Measurements from ENCODE around the gene C1QA.
"Not testable (repeated sequence)": the region's sequence is repeated elsewhere in the genome, so short reads cannot be mapped to it uniquely, and the experiment has no call there.

Gene C1QA

DNA sequence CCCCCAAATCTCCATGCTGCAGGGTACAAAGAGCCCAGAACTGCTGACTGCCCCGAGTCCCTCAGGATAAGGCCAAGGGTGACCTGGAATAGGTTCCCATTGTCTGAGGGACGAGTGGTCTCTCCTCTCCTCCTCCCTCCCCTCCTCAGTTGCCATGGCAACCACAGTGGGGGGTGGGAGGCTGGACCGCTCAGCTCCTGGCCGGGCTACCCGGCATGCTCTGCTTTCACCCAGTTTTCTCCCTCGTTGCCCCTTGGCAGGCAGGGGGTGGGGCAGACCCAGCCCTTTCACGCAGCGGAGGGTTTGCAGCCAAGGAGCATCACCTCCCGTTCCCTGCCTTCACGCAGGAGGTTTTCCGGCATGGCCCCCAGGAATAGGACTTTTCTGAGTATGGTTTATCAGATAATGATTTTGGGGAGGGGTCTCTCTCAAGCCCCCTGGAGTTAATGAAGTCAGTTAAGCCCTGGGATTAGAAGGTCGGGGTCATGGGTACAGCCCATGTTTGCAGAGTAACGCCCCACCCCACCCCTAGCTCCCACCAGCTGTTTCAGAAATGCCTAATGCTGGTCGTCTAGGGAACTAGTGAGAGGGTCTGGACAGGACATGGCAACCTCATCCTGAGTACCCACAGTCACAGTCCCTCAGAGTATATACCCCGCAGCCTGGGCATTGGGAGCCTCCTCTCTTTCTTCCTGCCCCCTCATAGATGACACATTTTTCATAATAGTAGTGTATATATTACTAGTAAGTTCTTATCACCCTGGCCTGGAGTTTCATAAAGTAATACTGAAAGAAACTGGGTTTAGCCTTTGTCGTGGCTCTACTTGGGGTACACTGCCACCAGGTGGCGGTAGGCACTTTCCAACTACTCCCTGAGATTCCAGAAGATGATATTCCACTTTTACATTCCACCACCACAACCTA, 37.3 kb downstream of the C1QA start:
- Histone ChIP-seq H3K27ac (ENCODE audit: low read depth, low read length) (no peak overlapping the region), H3K27me3 (ENCODE audit: control insufficient read depth, insufficient read depth, low read length) (no peaks in the 10 kb centered on the region; the same call in 1 of the 2 replicates), H3K9ac (ENCODE audit: low read length) (no peak overlapping the region), H3K4me3 (ENCODE audit: low read depth, low read length) (no peak overlapping the region), H3K4me1 (ENCODE audit: control insufficient read depth, insufficient read depth, low read length) (peaks cover 5% of the 10 kb centered on the region; the same call in 1 of the 2 replicates), H3K36me3 (ENCODE audit: control insufficient read depth, insufficient read depth, low read length) (no peaks in the 10 kb centered on the region), H3K9me3 (ENCODE audit: control insufficient read depth, insufficient read depth, low read depth, low read length) (no peaks in the 10 kb centered on the region)

GRCh38 chr1:22674410-22674749, 38.0 kb downstream of the C1QA start:
- Histone ChIP-seq H3K9me3 (ENCODE audit: control insufficient read depth, insufficient read depth, low read depth, low read length) (no peaks in the 10 kb centered on the region), H3K4me1 (ENCODE audit: control insufficient read depth, insufficient read depth, low read length) (peaks cover 5% of the 10 kb centered on the region; the same call in 1 of the 2 replicates), H3K4me3 (ENCODE audit: low read depth, low read length) (no peak overlapping the region), H3K36me3 (ENCODE audit: control insufficient read depth, insufficient read depth, low read length) (no peaks in the 10 kb centered on the region), H3K27ac (ENCODE audit: low read depth, low read length) (no peak overlapping the region), H3K9ac (ENCODE audit: low read length) (no peak overlapping the region), H3K27me3 (ENCODE audit: control insufficient read depth, insufficient read depth, low read length) (no peaks in the 10 kb centered on the region)

- H3K9ac ChIP-seq (ENCODE audit: low read length); H3K9me3 ChIP-seq (ENCODE audit: control insufficient read depth, insufficient read depth, low read depth, low read length); H3K4me3 ChIP-seq (ENCODE audit: low read depth, low read length); H3K27ac ChIP-seq (ENCODE audit: low read depth, low read length); H3K36me3 ChIP-seq (ENCODE audit: control insufficient read depth, insufficient read depth, low read length); H3K4me1 ChIP-seq (ENCODE audit: control insufficient read depth, insufficient read depth, low read length); H3K27me3 ChIP-seq (ENCODE audit: control insufficient read depth, insufficient read depth, low read length): not testable (repeated sequence)
Measured at GRCh38 chr1:22676151-22676550, 39.7 kb downstream of the C1QA start.

DNA sequence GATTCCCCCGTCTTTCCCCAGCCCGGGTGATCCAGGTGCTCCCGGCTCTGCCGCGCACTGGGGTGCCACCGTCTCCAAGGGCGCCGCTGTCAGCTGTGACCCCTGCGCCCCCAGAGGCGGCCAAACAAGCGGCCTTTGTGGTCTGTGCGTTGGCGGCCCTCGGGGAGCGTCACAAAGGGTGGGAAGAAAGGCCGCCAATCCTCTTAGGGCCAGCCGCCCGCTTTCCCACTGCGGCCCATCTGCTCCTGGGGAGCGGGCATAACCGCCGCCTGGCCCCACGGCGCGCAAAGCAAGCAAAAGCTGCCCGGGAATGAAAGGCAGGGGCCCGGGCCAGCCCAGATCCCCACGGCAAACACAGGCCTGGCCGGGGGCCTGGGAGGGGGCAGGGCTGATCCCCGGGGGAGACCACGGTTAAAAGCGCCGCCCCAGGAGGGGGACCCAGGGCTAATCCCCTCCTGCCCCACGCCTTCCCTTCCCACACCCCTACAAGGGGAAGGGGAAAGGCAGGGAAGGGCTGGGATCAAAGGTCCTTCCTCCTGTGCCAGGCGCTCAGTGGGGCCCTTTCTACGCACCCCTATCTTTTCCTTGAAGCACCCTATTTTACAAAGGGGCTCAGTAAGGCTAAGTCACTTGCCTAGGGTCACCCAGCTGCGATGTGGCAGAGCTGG, 40.6 kb downstream of the C1QA start:
- peaks cover 8% of the 10 kb centered on the region; the same call in 1 of the 2 replicates for H3K4me1 ChIP-seq (ENCODE audit: control insufficient read depth, insufficient read depth, low read length)
- no peaks in the 10 kb centered on the region for H3K9me3 ChIP-seq (ENCODE audit: control insufficient read depth, insufficient read depth, low read depth, low read length)
- no peak overlapping the region for H3K27ac ChIP-seq (ENCODE audit: low read depth, low read length)
- H3K9ac ChIP-seq (ENCODE audit: low read length) = no peak overlapping the region
- H3K36me3 ChIP-seq (ENCODE audit: control insufficient read depth, insufficient read depth, low read length) = no peaks in the 10 kb centered on the region
- no peaks in the 10 kb centered on the region for H3K27me3 ChIP-seq (ENCODE audit: control insufficient read depth, insufficient read depth, low read length)
- H3K4me3 ChIP-seq (ENCODE audit: low read depth, low read length) = no peak overlapping the region

GRCh38 chr1:22677931-22678896, 41.8 kb downstream of the C1QA start:
- Histone ChIP-seq H3K36me3 (ENCODE audit: control insufficient read depth, insufficient read depth, low read length) (no peaks in the 10 kb centered on the region), H3K4me3 (ENCODE audit: low read depth, low read length) (no peak overlapping the region), H3K27ac (ENCODE audit: low read depth, low read length) (no peak overlapping the region), H3K27me3 (ENCODE audit: control insufficient read depth, insufficient read depth, low read length) (no peaks in the 10 kb centered on the region), H3K9ac (ENCODE audit: low read length) (no peak overlapping the region), H3K9me3 (ENCODE audit: control insufficient read depth, insufficient read depth, low read depth, low read length) (no peaks in the 10 kb centered on the region), H3K4me1 (ENCODE audit: control insufficient read depth, insufficient read depth, low read length) (peaks cover 8% of the 10 kb centered on the region; the same call in 1 of the 2 replicates)

GRCh38 chr1:22680726-22681125, 44.3 kb downstream of the C1QA start:
- Histone ChIP-seq H3K9ac (ENCODE audit: low read length) (no peak overlapping the region), H3K36me3 (ENCODE audit: control insufficient read depth, insufficient read depth, low read length) (no peaks in the 10 kb centered on the region), H3K27ac (ENCODE audit: low read depth, low read length) (no peak overlapping the region), H3K27me3 (ENCODE audit: control insufficient read depth, insufficient read depth, low read length) (no peaks in the 10 kb centered on the region), H3K4me1 (ENCODE audit: control insufficient read depth, insufficient read depth, low read length) (peaks cover 12% of the 10 kb centered on the region; the same call in 1 of the 2 replicates), H3K9me3 (ENCODE audit: control insufficient read depth, insufficient read depth, low read depth, low read length) (no peaks in the 10 kb centered on the region), H3K4me3 (ENCODE audit: low read depth, low read length) (no peak overlapping the region)

- H3K27me3 ChIP-seq (ENCODE audit: control insufficient read depth, insufficient read depth, low read length) = no peaks in the 10 kb centered on the region
- no peaks in the 10 kb centered on the region for H3K9me3 ChIP-seq (ENCODE audit: control insufficient read depth, insufficient read depth, low read depth, low read length)
- H3K36me3 ChIP-seq (ENCODE audit: control insufficient read depth, insufficient read depth, low read length) = no peaks in the 10 kb centered on the region
- H3K27ac ChIP-seq (ENCODE audit: low read depth, low read length) = no peak overlapping the region
- H3K4me3 ChIP-seq (ENCODE audit: low read depth, low read length) = no peak overlapping the region
- H3K9ac ChIP-seq (ENCODE audit: low read length) = no peak overlapping the region
- peaks cover 14% of the 10 kb centered on the region; the same call in 1 of the 2 replicates for H3K4me1 ChIP-seq (ENCODE audit: control insufficient read depth, insufficient read depth, low read length)
Measured at GRCh38 chr1:22681556-22682276, 45.3 kb downstream of the C1QA start.

- Histone ChIP-seq H3K4me3 (ENCODE audit: low read depth, low read length) (no peak overlapping the region), H3K27me3 (ENCODE audit: control insufficient read depth, insufficient read depth, low read length) (no peaks in the 10 kb centered on the region), H3K36me3 (ENCODE audit: control insufficient read depth, insufficient read depth, low read length) (no peaks in the 10 kb centered on the region), H3K9ac (ENCODE audit: low read length) (no peak overlapping the region), H3K4me1 (ENCODE audit: control insufficient read depth, insufficient read depth, low read length) (peaks cover 10% of the 10 kb centered on the region; the same call in 1 of the 2 replicates), H3K27ac (ENCODE audit: low read depth, low read length) (no peak overlapping the region), H3K9me3 (ENCODE audit: control insufficient read depth, insufficient read depth, low read depth, low read length) (no peaks in the 10 kb centered on the region)
Measured at GRCh38 chr1:22683547-22683946, 47.1 kb downstream of the C1QA start.

DNA sequence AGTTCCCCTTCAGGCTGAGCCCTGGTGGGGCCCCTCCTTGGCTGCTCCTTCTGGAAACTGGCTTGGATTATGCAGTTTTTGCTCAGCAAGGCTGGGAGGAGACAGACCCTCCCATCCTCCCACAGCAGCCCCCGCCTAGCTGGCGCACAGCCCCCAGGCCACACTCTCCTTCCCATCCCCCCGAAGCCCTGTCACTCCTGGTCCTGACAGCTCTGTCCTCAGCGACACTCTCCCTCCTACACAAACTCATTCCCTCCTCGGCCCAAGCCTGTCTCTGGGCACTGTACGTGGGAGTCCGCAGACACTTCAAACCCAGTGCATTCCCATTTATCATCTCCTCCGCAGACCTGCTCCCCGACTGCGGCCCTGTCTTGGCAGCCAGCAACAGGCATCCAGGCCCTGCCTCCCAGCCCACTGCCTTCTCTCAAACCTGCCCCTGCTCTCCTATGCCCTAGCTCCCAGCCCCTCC, 49.2 kb downstream of the C1QA start:
- H3K4me3 ChIP-seq (ENCODE audit: low read depth, low read length) = no peak overlapping the region
- no peak overlapping the region for H3K9ac ChIP-seq (ENCODE audit: low read length)

GRCh38 chr1:22687191-22687590, 50.8 kb downstream of the C1QA start:
- no peak overlapping the region for H3K4me3 ChIP-seq (ENCODE audit: low read depth, low read length)
- no peak overlapping the region for H3K9ac ChIP-seq (ENCODE audit: low read length)
- peaks cover 13% of the 10 kb centered on the region; the same call in 1 of the 2 replicates for H3K4me1 ChIP-seq (ENCODE audit: control insufficient read depth, insufficient read depth, low read length)
- no peaks in the 10 kb centered on the region for H3K9me3 ChIP-seq (ENCODE audit: control insufficient read depth, insufficient read depth, low read depth, low read length)
- no peaks in the 10 kb centered on the region for H3K27me3 ChIP-seq (ENCODE audit: control insufficient read depth, insufficient read depth, low read length)
- no peaks in the 10 kb centered on the region for H3K36me3 ChIP-seq (ENCODE audit: control insufficient read depth, insufficient read depth, low read length)
- no peak overlapping the region for H3K27ac ChIP-seq (ENCODE audit: low read depth, low read length)

More for the DNA sequence above, 49.2 kb downstream of the C1QA start:
- no peak overlapping the region for H3K27ac ChIP-seq (ENCODE audit: low read depth, low read length)
- no peaks in the 10 kb centered on the region for H3K27me3 ChIP-seq (ENCODE audit: control insufficient read depth, insufficient read depth, low read length)
- H3K36me3 ChIP-seq (ENCODE audit: control insufficient read depth, insufficient read depth, low read length) = no peaks in the 10 kb centered on the region
- H3K4me1 ChIP-seq (ENCODE audit: control insufficient read depth, insufficient read depth, low read length) = peaks cover 13% of the 10 kb centered on the region; the same call in 1 of the 2 replicates
- H3K9me3 ChIP-seq (ENCODE audit: control insufficient read depth, insufficient read depth, low read depth, low read length) = no peaks in the 10 kb centered on the region
